ENCODE measurements around the gene PEPD. TPM values are rescaled to one million over a fixed set of nuclear protein-coding genes. Genes with fewer than 3 reads are reported as not detected.

Gene PEPD
- total RNA-seq, 2 donors from 2014 or later: 74.0 to 89.9 TPM

- DNase-seq (ENCODE audit: low spot score): no peak
- 90% methylated on average over 14 of the region's 14 CpGs for WGBS
- Histone ChIP-seq H3K9me3 (no peaks in the 10 kb centered on the region), H3K27me3 (replicated peaks; ENCODE audit: insufficient read depth) (no peaks in the 10 kb centered on the region), H3K4me3 (no peak overlapping the region), H3K4me1 (replicated peaks) (no peaks in the 10 kb centered on the region), H3K27ac (no peak overlapping the region), H3K36me3 (no peaks in the 10 kb centered on the region)
- TF ChIP-seq POLR2A (IDR thresholded peaks at IDR 0.05) (no peak), POLR2AphosphoS5 (IDR thresholded peaks at IDR 0.05) (no peak)
- intact Hi-C loops (cut with DNase I): loop anchor here (5.0 kb wide), 1 partner anchor 355 kb away; no protein-coding TSS in a partner anchor
Observed at GRCh38 chr19:33417751-33418150, 103.8 kb downstream of the PEPD start.

DNA sequence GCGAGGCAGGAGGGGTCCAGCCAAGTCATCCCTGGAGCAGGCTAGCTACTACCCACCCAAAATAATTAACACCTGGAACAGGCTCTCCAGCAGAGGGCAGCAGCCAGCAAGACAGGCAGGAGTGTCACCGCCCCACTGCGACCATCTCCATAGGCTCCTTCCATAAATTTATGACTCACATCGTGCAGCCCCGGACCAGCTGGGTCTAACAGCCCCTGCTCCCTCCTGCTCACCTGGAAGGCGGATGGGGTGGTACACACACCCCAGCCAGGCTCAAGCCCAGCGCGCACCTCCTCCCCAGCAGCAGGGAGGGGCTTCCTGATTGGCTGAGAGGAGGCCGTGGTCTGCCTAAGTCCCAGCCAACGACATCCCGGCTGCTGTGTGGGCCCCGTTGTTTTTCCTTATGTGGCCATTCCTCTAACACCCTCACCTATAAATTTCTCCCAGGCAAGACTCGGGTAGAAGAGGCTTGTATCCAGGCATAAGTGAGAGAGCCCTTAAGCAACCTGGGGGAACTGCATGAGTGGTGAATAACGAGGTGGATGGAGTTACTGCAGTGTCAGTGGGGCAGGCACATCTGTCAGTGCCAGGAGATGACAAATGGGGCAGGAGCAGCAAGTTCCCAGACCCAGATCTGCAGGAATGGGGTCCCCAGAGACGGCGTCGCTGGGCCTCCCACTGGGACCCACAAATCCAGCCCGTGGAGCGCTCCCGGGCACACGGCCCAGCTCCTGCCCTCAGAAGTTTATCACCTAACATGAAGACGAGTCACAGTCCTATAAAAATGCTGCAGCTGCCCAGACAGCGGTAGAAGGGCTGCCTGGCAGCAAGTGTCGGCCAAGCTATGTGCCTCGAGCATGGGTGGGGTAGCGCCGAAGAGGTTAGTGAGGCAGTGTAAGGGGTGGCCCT, 105.0 kb downstream of the PEPD start:
- peak; percentile 64 for DNase-seq (ENCODE audit: low spot score)
- no peaks in the 10 kb centered on the region for H3K36me3 ChIP-seq
- no peaks in the 10 kb centered on the region for H3K27me3 ChIP-seq (replicated peaks; ENCODE audit: insufficient read depth)
- no peaks in the 10 kb centered on the region for H3K4me1 ChIP-seq (replicated peaks)
- TF ChIP-seq POLR2AphosphoS5 (IDR thresholded peaks at IDR 0.05): no peak
- TF ChIP-seq CTCF (IDR thresholded peaks at IDR 0.05): peak in 3 of 4 experiments; percentile 50 to 76 (median 59)
- WGBS: 11% methylated on average over 21 of the region's 27 CpGs
- H3K27ac ChIP-seq: no peak overlapping the region
- H3K4me3 ChIP-seq: no peak overlapping the region
- H3K9me3 ChIP-seq: no peaks in the 10 kb centered on the region
- intact Hi-C loops (cut with DNase I): loop anchor here (5.0 kb wide), 1 partner anchor 356 kb away; no protein-coding TSS in a partner anchor

GRCh38 chr19:33414667-33415605, 106.7 kb downstream of the PEPD start:
- Histone ChIP-seq H3K27me3 (replicated peaks; ENCODE audit: insufficient read depth) (no peaks in the 10 kb centered on the region), H3K27ac (no peak overlapping the region), H3K9me3 (no peaks in the 10 kb centered on the region), H3K4me3 (no peak overlapping the region), H3K4me1 (replicated peaks) (no peaks in the 10 kb centered on the region), H3K36me3 (no peaks in the 10 kb centered on the region)
- 92% methylated on average over 32 of the region's 32 CpGs for WGBS
- intact Hi-C loops (cut with DNase I): loop anchor here (5.0 kb wide), 1 partner anchor 357 kb away; no protein-coding TSS in a partner anchor
- TF ChIP-seq POLR2AphosphoS5 (IDR thresholded peaks at IDR 0.05): no peak
- TF ChIP-seq CTCF (IDR thresholded peaks at IDR 0.05): no peak
- TF ChIP-seq POLR2A (IDR thresholded peaks at IDR 0.05): no peak
- DNase-seq (ENCODE audit: low spot score): no peak

DNA sequence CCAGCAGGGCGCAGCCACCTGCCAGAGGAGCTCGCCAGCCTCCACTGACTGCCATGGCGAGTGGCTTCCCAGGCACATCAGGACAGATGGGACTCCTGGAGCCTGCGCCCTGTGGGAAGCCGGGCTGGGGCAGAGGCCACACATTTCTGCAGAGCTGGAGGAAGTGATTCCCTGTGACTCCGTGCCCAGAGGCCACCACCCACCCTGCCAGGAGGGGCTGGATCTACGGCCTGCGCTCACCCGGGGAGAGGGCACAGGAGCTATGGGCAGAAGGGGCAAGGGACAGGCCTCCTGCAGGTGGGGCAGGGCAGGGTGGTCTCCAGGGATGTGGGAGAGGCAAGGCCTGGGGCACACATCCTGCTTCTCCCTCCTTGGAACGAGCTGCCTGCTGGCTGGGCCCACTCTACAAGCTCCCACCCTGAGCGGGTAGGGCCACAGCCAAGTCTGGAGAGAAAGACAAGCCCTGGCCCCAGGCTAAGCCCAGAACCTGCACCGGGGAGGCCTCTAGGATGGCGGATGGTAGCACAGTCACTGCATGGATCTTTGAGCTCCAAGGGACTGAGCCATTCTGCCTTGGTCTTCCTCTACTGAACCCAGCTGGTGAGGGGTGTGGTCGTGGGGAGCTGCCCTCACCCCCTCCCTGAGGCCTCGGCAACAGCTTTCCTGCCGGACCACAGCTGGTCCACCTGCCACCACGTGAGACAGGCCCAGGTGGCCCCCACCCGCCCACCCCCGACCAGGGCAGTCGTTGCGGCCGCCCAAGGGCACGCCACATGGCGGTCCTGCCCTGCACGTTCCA, 107.5 kb downstream of the PEPD start:
- WGBS: 90% methylated on average over 21 of the region's 25 CpGs
- H3K27ac ChIP-seq: no peak overlapping the region
- DNase-seq (ENCODE audit: low spot score): no peak
- no peaks in the 10 kb centered on the region for H3K9me3 ChIP-seq
- TF ChIP-seq POLR2AphosphoS5 (IDR thresholded peaks at IDR 0.05): no peak
- TF ChIP-seq CTCF (IDR thresholded peaks at IDR 0.05): no peak
- TF ChIP-seq POLR2A (IDR thresholded peaks at IDR 0.05): no peak
- no peaks in the 10 kb centered on the region for H3K36me3 ChIP-seq
- intact Hi-C loops (cut with DNase I): no loop called here
- no peak overlapping the region for H3K4me3 ChIP-seq
- H3K4me1 ChIP-seq (replicated peaks): no peaks in the 10 kb centered on the region
- H3K27me3 ChIP-seq (replicated peaks; ENCODE audit: insufficient read depth): no peaks in the 10 kb centered on the region
